ENCODE data around the gene ING2.

DNA sequence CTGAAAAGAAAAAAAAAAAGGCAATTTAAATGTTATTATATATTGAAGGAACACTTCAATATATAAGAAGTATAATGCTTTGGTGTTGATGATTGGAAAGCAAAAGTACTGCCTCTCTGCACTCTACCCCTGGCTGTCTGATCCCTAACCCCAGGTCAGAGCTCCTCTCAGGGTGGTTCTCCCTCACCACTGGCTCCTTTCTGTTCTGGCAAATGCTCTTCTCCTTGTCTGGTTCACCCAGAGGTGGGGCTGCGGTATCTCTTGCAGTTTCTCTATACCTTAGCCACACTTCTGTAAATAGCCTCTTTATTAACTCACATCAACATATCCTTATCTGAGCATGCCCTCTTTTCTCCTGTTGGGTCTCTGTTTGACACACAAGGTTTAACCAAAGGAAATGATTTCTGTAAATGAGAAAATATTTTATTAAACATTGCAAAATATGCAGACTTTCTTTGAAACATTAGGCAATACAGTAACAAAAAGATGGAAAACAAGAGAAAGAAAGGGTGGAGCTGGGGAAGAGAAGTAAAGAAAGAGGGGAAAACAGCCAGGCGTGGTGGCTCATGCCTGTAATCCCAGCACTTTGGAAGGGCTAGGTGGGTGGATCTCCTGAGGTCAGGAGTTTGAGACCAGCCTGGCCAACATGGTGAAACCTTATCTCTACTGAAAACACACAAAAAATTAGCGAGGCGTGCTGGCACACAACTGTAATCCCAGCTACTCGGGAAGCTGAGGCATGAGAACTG is 45.7 kb downstream of the ING2 start:
- TF ChIP-seq, protein P1, sequence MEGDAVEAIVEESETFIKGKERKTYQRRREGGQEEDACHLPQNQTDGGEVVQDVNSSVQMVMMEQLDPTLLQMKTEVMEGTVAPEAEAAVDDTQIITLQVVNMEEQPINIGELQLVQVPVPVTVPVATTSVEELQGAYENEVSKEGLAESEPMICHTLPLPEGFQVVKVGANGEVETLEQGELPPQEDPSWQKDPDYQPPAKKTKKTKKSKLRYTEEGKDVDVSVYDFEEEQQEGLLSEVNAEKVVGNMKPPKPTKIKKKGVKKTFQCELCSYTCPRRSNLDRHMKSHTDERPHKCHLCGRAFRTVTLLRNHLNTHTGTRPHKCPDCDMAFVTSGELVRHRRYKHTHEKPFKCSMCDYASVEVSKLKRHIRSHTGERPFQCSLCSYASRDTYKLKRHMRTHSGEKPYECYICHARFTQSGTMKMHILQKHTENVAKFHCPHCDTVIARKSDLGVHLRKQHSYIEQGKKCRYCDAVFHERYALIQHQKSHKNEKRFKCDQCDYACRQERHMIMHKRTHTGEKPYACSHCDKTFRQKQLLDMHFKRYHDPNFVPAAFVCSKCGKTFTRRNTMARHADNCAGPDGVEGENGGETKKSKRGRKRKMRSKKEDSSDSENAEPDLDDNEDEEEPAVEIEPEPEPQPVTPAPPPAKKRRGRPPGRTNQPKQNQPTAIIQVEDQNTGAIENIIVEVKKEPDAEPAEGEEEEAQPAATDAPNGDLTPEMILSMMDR (optimal IDR thresholded peaks at IDR 0.05 in 1 of 3, IDR thresholded peaks at IDR 0.05 in 1 of 3, conservative IDR thresholded peaks at IDR 0.05 in 1 of 3; ENCODE audit: extremely low read depth in 1 of 3, insufficient read depth in 2 of 3, low read length in 3 of 3): no peak
- no peak for TF ChIP-seq EZH2 (IDR thresholded peaks at IDR 0.05; ENCODE audit: low read length)

Data from keratinocyte (primary cell).